ENCODE measurements around the gene AEN.
"Not testable (repeated sequence)": the region's sequence is repeated elsewhere in the genome, so short reads cannot be mapped to it uniquely, and the experiment has no call there.

AEN gene

DNA sequence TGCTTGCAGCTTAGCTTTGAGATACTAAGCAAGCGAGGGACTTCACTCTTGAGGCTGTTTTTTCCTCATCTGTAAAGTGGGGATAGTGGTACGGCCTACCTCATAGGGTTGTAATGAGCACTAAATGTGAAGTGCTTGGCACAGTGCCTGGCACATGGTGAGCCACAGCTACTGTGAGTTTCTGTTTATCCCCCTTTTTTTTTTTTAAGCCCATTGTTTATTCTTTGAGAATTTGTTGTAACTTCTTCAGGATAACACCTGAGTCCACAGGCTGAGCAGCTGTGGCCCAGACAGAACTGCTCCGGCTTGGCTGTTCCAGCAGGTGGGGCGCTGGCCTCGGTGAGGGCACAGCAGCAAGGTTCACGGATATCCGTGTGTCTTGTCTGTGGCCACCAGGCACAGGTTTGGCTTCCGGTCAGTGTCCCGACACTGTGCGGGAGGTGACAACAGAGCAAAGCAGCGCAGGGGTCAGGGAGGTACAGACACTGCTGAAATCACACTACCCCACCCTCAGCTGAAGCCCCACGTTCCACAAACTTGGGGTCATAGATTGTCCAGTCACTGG lies 10.4 kb downstream of the AEN start:
- no peak for DNase-seq

DNA sequence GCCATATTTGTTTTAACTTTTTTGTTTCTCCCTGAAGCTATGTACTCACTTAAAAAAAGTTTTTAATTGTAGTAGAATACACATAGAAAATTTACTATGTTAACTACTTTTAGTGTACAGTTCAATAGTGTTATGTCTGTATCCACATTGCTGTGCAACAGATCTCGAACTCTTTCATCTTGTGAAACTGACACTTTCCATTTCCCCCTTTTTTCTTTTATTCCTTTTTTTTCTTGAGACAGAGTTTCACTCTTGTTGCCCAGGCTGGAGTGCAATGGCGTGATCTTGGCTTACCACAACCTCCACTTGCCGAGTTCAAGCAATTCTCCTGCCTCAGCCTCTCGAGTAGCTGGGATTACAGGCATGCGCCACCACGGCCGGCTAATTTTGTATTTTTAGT lies 11.7 kb downstream of the AEN start:
- DNase-seq = not testable (repeated sequence)

DNA sequence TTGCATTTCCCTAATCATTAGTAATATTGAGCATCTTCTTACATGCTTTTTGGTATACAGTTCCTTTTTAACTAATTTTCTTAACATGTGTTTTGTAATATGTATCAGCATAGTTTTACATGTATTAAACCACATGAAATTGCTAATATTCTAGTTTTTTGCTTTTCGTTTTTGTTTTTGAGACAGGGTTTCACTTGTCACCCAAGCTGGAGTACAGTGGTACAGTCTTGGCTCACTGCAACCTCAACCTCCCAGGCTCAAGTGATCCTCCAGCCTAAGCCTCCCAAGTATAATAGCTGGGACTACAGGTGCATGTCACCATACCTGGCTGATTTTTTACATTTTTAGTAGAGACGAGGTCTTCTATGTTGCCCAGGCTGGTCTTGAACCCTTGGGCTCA lies 13.3 kb downstream of the AEN start:
- DNase-seq = no peak

DNA sequence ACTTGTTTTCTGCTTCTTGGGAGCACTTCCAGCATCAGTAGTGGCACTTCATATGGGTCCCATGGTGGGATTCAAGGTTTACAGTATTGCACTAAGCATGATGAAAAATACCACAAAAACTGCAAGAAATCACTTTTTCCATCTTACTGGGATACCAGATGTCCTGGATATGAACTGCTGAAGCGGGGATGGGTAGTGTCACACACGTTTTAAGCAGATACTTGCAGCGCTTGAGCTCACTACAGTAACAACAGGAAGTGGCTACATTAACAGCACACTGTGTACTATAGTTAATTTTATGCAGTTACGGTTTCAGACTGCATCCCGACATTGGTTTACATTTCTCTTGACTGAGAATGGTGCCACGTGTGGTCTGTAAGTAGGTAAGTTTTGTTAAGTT lies 14.2 kb downstream of the AEN start:
- DNase-seq = no peak

DNA sequence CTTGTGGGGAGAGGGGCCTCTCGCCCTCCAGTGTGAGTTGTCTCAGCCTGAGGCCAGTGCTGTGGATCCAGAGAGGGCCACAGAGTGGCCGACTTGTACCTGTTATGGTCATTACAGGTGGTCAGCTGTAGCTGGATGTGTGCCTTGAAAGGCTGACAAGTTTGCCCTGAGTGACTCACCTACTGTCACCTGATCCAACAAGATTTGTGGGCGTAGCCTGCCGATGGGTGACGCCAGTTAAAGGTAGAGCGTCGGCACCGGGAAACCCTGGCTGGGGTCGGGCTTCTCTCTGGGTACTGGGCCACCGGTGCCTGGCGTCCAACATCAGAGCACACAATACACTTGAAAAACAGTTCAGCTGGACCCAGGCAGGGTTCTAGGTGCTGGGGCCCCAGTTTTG lies 14.9 kb downstream of the AEN start:
- peak; percentile 66 for DNase-seq

DNA sequence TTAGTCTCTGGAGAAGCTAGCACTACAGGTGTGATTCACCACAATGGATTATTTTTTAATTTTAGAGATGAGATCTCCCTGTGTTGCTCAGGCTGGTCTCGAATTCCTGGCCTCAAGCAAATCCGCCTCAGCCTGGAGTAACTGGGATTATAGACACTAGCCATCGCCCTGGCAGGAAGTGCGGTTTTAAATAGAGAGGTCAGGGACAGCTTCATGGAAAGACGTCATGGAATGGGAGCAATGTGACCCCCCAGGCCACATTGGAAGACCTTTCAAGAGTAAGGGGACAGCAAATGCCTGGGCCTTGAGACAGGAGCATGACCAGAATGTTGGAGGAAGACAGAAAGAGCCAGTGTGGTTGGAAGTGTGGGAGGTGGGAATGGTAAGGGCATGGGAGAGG lies 15.5 kb downstream of the AEN start:
- no peak for DNase-seq

DNA sequence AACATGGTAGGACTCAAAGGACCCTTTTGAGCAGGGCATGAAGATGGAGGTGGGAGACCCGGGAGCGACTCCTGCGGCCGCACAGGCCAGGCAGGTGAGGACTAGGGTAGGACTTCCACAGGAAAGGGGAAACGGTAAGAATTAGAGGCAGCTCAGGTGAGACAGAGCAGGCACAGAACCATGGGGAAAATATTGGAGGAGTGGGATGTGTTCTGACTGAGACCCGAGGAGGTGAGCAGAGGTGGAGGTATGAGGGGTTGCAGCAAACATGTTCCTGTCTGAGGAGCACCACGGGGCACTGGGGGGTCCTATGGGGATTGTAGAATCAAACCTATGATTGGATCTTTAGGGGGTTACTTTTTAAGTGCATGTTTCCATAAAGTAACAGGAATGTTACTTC lies 16.3 kb downstream of the AEN start:
- no peak for DNase-seq

DNA sequence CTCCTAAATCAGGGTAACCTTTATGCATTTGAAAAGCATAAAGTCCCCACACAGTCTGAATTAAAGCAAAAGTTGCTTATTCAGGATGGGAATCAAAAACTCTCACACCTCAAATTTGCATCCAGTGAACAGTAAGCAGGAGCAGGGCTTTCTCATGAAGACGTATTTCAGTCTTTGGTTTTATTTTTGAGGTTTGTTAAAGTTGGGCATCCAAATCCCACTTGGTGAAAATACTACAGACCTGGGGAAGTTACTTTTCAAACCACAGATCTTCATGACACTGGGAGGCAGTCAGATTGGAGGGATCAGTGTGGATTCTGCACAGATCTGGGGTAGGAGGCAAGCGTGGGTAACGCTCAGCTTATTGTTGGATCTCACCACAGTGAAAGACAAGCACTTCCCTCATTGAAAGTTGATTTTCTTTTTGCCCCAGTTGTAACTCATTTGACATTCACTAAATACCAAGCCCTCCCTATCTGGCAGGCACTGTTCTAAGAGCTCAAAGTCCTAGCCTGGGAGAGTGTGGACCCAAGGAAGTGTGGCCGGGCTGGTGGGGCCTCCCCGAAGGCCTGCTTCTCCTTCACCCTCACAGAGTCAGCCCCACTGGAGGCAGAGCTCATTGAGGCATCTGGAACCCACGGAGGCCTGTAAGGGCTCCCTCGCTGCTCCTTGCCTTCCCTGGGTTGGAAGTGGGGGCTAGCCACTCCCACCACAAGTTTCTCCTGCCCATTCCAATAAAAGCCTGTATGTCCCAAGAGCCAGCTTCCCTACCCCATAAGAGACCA lies 16.9 kb downstream of the AEN start:
- DNase-seq = no peak

DNA sequence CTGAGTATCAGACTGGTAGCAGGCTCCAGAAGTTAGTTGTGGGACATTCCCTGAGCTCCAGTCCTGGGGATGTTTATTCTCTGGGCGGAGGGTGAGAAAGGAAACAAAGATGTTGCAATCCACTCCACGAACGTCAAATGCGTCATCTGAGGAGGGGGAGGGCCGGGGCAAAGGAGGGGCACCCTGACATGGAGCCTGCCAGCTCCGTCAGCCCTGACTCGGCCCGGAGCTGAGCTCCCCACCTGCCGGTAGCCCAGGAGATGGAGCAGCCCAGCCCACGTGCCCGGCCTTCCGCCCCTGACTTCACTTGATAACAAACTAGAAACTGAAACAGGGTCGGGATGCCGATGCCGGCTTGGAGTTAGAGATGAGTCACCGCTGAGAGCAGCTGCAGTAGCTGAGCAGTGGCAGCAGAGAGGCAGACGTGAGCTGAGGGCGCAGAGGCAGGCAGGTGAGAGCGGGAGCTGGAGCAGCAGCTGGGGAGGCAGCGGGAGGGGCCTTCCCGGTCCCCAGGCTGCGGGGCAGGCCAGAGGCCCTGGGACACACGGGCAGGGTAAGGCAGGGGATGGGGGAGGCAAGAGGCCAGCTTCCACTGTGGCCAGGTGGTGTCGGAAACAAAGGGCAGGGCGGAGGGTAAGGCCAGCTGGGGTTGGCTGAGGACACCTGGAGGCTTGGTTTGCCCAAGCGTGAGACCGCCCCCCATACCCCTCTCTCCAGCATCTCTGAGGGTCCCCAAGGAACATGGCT lies 17.7 kb downstream of the AEN start, which contains the start of gene ISG20:
ISG20 (plus strand) TSS at position 391 of the 747 bp plus-strand sequence; CDS start at position 742, 351 bp downstream.
- DNase-seq = peak; percentile 94

DNA sequence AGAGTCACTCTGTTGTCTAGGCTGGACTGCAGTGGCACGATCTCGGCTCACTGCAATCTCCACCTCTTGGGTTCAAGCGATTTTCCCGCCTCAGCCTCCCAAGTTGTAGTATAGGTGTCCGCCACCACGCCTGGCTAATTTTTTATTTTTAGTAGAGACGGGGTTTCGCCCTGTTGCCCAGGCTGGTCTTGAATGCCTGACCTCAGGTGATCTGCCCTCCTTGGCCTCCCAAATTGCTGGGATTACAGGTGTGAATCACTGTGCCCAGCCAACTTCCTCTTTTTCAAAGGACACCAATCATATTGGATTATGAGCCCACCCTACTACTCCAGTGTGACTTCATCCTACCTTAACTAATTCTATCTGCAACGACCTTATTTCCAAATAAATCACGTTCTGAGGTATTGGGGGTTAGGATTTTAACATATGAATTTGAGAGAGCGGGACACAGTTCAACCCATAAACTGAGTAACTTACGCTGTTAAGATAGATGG lies 20.9 kb downstream of the AEN start:
- DNase-seq = no peak

DNA sequence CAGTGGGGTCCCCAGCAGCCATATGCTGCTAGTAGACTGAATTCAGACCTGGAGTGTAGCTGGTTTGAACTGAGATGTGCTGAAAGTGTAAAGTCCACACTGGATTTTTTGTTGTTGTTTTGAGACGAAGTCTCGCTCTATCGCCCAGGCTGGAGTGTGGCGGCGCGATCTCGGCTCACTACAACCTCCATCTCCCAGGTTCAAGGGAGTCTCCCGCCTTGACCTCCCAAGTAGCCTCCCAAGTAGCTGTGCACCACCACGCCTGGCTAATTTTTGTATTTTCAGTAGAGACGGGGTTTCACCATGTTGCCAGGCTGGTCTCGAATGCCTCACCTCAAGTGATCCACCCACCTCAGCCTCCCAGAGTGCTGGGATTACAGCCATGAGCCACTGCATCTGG lies 21.4 kb downstream of the AEN start:
- DNase-seq = not testable (repeated sequence)

DNA sequence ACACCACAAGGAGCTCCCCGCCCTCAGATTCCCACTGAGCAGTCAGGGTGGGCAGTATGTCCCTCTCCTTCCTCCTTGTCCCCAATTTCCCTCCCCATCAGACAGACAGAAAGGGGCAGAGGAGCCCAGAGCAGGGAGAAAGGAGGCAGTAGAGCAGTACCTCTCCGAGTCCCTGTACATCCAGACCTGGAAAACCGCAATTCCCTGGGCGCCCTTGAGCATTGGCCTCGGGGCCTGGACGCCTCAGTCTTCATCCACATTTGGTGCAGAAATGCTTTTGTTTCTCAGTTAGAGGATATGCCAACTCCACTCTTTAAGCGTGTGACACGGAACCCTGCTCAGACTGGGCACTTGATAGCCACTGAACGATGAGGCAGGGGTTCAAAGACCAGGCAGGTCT lies 23.6 kb downstream of the AEN start:
- no peak for DNase-seq

DNA sequence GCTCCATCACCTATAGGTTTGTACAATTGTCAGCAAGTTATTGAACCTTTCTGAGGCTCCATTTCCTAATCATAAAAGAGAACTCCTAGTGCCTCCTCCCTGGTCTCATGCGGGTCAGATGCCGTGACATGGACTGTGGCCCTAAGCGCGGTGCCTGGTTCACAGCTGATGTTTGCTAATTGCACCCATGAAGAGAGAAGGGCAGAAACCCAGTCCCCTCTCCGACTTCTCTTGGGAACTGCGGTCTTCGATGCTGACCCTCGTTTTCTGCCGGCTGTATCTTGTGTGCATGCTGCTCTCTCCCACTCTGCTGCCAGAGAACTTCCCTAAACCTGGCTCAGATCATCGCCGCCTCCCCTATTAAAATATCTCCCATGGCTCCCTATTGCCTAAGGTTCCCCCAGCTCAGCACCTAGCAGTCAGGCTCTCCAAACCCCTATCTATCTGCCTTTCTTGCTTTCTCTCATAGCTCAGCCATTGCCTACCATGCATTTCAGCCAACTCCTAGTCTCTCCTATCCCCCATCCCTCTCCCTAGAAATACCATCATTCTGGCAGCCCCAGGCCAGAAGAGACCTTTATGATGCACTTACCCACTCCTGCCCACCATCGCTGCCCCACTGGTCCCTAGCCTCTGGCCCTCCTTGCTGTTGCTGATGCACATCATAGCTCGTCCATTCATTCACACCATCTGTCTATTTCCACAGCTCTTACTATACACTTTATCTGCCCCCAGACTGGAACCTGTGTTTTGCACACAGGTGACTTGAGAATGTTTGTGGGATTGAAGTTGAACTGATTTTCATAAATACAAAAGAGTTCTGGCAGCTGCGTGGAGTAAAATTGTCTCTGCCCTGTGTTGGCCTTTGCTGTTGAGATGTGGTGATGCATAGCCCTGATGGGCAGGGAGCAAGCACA lies 24.3 kb downstream of the AEN start:
- DNase-seq = no peak

DNA sequence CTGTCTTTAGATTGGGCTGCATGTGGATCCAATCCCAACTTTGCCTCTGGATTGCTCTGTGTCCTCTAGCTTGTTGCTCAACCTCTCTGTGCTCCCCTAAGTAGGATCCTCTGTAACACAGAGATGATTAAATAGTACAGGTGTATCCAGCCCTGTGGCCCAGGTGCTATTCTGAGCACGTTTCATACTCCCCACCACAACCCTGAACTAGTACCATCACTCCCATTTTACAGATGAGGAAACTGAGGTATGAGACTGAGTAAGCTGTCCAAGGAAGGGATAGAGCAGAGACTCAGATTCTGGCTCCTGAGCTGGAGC lies 24.9 kb downstream of the AEN start:
- DNase-seq = no peak

DNA sequence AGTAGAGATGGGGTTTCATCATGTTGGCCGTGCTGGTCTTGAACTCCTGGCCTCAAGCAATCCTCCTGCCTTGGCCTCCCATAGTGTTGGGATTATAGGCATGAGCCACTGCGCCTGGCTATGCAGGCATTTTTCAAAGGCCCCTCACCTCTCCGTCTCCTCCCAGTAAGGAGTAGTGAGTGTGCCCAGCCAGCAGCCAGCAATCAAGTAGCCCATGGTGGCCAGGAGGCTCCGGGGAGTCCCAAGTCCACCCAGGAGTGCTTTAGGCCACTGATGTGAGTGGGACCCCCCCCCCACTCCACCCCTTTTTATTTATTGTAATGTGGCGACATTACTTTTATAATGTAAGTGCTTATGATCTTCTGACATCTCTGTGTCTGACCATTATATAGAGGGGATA lies 25.8 kb downstream of the AEN start:
- no peak for DNase-seq

DNA sequence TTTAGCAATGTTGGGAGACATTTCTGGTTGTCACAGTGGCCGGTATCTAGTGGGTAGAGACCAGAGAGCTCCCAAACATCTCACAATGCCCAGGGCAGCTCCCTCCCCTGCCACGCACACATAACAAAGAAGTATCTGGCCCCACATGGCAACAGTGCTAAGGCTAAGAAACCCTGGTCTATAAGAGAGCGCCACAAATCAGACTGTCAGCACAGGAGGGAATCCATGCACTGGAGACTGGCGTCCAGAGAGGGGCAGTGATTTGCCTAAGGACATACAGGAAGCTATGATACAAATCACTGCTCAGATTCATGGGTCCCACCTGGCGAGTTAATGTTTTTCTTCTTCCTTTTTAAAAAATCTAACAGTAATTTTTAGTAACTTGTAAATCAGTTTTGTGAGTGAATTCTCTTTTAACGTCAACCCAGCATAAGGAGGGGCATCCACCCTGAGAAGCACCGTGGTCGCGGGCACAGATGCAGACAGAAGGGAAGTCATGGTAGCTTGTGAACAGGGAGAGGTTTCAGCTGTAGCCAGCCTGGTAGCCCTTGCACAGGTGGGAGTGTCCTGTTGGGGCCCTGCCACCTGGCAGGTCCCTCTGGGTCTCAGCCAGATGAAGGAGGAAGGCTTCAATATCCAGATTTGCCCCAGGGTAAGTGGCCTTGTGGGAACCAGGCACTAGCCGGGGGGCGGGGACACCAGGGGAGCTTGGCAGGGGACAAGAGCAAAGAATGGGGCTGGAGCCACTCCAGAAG lies 26.4 kb downstream of the AEN start:
- no peak for DNase-seq

DNA sequence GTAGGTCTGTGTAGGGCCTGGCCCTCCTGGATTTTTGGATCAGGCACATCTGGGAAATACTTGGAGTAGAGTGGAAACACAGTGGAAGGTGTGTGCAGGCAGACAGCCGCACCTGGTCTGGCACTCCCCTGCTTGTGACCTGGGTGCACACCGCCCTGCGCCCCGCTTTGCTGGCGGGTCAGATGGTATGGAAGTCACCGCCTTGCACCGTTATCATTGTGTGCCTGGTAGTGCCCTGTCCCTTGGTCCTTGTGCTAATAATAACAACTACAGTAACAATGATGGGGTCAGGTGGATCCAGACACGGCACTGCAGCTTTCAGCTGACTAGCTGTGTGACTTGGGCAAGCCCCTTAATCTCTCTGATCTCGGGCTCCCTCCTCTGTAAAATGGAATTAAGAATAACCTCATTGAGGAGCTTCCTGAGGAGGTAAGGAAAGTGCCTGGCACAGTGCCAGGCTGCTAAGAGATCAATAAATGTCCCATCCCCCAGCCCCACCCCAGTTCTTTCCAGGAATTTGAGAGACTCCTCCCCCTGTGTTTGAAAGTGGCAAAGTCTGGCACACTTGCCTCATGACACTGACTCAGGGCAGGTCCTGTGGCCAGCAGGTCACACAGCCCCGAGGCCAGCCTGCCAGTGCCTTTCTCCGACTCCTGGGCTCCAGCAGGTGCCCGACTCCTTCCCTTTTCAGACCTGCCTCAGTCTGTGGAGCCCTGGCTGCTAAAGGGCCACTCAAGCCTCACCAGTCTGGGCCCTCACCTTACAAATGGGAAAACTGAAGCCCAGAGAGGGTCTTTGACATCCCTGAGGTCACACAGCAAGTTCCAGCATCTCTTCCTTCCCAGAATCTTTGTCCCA lies 27.4 kb downstream of the AEN start:
- DNase-seq = peak; percentile 20

DNA sequence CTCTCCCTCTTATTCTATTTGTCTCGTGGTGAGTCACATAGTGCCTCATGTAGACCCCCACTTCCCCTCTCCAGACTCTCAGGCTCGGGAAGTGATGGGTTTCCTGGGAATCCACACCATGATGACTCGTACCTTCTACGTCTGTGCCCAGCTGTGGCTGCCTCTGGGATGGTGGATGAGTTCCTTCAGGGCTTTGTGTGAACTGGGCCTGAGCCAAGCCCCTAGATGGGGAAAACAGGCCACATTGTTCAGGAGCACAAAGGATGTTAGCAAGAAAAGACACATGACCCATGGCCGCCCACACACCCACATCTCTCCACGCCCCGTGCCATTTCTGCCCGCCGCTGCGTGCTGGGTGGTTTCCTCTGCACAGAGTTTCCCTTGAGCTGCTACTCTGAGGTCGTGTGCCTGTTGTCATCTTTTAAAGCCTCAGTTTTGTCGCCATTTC lies 28.2 kb downstream of the AEN start:
- peak; percentile 11 for DNase-seq

DNA sequence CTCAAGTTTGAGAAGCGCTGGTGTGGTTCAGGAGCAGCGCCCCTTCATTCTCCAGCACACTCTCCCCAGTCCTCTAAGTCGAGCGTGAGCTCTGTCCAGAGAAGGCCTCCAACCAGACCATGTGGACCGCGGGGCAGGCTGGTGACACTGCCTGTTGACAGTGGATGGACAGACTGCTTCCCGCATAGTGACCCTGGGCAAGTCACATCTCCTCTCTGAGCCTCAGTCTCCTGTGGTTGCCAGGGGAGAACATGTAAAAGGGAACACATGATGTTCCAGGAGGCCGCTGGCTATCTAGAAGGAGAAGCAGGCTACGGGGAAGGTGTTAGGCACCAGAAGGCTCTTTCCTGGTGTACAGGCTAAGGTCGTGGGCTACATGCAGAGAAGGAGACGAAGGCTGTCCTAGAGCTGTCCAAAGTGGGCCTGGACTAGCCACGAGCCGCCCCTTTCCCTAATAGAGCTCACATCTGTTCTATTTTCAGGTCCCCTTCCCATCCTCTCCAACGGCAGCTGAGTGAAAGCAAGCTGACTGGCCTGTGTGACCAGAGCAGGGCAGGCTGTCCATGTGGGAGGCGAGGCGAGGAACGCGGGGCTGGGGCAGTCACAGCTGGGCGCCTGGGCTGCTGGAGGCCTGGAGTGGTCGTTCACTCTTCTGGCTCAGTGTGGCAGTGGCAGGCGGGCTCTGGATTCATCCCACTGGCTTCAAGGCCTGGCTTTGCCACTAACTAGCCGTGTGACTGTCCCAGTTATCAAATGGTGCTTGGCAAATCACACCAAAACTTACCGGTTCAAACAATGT lies 28.8 kb downstream of the AEN start:
- no peak for DNase-seq

DNA sequence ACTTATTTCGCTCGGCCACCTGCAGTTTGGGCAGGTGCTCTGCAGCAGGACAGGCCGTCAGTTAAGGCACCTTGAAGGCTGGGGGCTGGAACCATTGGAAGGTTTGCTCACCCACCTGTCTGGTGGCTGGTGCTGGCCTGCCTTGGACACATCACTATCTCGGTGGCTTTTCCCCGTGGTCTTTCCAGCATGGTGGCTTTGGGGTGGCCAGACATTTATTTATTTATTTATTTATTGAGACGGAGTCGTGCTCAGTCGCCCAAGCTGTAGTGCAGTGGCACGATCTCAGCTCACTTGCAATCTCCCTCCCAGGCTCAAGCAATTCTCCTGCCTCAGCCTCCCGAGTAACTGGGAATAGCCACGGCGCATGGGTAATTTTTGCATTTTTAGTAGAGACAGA lies 29.4 kb downstream of the AEN start:
- no peak for DNase-seq

All from effector CD8-positive, alpha-beta T cell (primary cell).